HEK293T (cell line): ENCODE measurements around the gene HNRNPF.

Experiments used
- ELF4 ChIP-seq: fragments of 450-650 bp; IDR thresholded peaks from 2 replicates; pipeline ENCODE4 v1.6.1; 2017; ENCODE audit warnings: antibody characterized with exemption
- FOXA1 ChIP-seq: fragments of 450-650 bp; IDR thresholded peaks from 2 replicates; pipeline ENCODE4 v1.6.1; 2016; ENCODE audit warnings: mild to moderate bottlenecking
- HDGF ChIP-seq: fragments of 450-650 bp; IDR thresholded peaks from 2 replicates; pipeline ENCODE4 v1.6.1; 2017; ENCODE audit warnings: antibody characterized with exemption, borderline replicate concordance
- LEF1 ChIP-seq: fragments of 450-650 bp; IDR thresholded peaks from 2 replicates; pipeline ENCODE4 v1.6.1; 2017; ENCODE audit warnings: mild to moderate bottlenecking, borderline replicate concordance
- SP1 ChIP-seq: fragments of 450-650 bp; IDR thresholded peaks from 2 replicates; pipeline ENCODE4 v1.6.1; 2017

DNA sequence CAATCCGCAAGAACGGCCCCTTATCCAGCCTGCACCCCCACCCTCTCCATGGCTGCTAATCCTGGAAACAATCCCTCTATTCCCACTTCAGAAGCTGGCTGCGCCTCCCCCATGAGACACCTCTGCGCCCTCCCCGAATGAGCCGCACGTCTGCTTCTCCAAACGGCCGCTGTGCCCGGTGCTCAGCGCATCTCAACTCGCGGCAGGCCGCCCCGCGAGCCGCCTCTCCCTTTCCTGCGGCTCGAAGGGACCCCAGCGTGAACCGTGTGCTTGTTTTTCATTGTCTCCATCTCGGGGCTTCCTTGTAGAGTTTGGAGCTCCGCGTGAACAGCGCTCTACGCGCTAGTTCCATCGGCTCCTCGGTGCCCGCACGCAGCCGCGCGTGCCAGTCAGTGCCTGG is 58.3 kb downstream of the HNRNPF start:
- TF ChIP-seq LEF1 (no peak), SP1 (no peak), HDGF (no peak), ELF4 (no peak), FOXA1 (no peak)
